Adipocyte (in vitro differentiated cells): ENCODE results near the gene TAX1BP1.

Experiments used
- DNase-seq: peaks from one replicate; pipeline ENCODE4 v3.0.0-alpha.2; 2015; ENCODE audit warnings: low read depth
- H3K27me3 ChIP-seq: replicated peaks from 2 replicates; pipeline ENCODE4 v1.7.0; 2013; ENCODE audit warnings: mild to moderate bottlenecking, low read length, moderate library complexity; ENCODE audit not compliant: control insufficient read depth, insufficient read depth
- H3K36me3 ChIP-seq: 2 replicates; pipeline ENCODE4 v1.7.0; 2013; ENCODE audit warnings: low read length, mild to moderate bottlenecking, moderate library complexity; ENCODE audit not compliant: control insufficient read depth, insufficient read depth, severe bottlenecking
- H3K4me1 ChIP-seq: 2 replicates; pipeline ENCODE4 v1.7.0; 2013; ENCODE audit warnings: mild to moderate bottlenecking, low read length, moderate library complexity; ENCODE audit not compliant: control insufficient read depth, insufficient read depth
- H3K4me3 ChIP-seq: 2 replicates; pipeline ENCODE4 v1.7.0; 2013; ENCODE audit warnings: mild to moderate bottlenecking, low read length, moderate library complexity
- H3K9ac ChIP-seq: 2 replicates; pipeline ENCODE4 v1.7.0; 2013; ENCODE audit warnings: mild to moderate bottlenecking, low read length, moderate library complexity
- H3K9me3 ChIP-seq: 2 replicates; pipeline ENCODE4 v1.7.0; 2013; ENCODE audit warnings: mild to moderate bottlenecking, low read length, moderate library complexity; ENCODE audit not compliant: control insufficient read depth

TAX1BP1 gene

GRCh38 chr7:27739909-27740448, at the start of gene TAX1BP1:
TAX1BP1 (plus strand) TSS chr7:27740162; CDS start chr7:27748525, 8,363 bp downstream.
- Histone ChIP-seq H3K27me3 (no peaks in the 10 kb centered on the region), H3K9ac (peak within 1 kb of the TSS; percentile 99), H3K36me3 (no peaks in the 10 kb centered on the region), H3K9me3 (no peaks in the 10 kb centered on the region), H3K4me3 (peak within 1 kb of the TSS; percentile 99), H3K4me1 (peaks cover 29% of the 10 kb centered on the region)
- peak; percentile 98 for DNase-seq

DNA sequence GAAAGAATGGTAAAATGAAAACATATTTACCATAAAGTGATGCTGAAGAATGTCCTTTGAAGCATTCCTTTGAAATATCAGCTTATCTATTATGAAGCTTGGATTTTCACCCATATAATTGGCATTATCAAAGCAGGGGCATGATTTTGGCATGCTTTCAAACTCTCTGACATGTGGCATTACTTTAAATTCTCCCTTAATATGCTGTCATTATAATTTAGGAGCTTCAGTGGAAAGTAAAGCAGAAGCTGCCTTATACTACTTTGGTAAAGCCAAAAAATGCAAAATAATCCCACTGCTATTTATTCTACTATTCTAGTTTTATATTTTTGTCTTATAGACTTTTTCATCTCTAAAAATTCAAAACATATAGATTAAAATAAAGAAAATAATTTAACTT, 49.3 kb upstream of the TAX1BP1 start:
- Histone ChIP-seq H3K9ac (no peak overlapping the region), H3K36me3 (no peaks in the 10 kb centered on the region), H3K4me3 (no peak overlapping the region), H3K9me3 (peaks cover 11% of the 10 kb centered on the region), H3K4me1 (peaks cover 18% of the 10 kb centered on the region), H3K27me3 (no peaks in the 10 kb centered on the region)
- DNase-seq = peak; percentile 32

DNA sequence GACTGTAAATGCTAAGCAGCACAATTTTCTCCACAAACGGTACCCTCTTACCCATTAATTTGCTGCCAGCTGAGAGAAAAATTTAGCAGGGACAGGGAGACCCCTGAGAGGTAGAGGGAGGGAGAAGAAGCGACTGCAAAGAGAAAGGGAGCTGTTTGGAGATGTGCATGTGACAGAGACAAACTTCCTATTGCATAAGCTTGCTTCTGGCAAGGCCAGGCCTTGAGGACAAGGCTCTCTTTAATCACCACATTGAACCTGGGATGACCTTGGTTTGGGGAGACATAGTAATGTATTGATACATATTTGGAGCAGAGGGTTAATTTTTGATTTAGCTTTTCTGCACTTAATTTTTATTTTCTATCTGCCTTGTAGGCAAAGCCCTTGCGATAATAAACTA, 46.2 kb upstream of the TAX1BP1 start:
- Histone ChIP-seq H3K9me3 (no peaks in the 10 kb centered on the region), H3K36me3 (no peaks in the 10 kb centered on the region), H3K27me3 (no peaks in the 10 kb centered on the region), H3K4me3 (no peak overlapping the region), H3K4me1 (peaks cover 23% of the 10 kb centered on the region), H3K9ac (no peak overlapping the region)
- DNase-seq = no peak

- H3K4me3 ChIP-seq = no peak overlapping the region
- H3K27me3 ChIP-seq = no peaks in the 10 kb centered on the region
- peaks cover 14% of the 10 kb centered on the region for H3K4me1 ChIP-seq
- H3K9me3 ChIP-seq = no peaks in the 10 kb centered on the region
- H3K36me3 ChIP-seq = no peaks in the 10 kb centered on the region
- DNase-seq = no peak
- no peak overlapping the region for H3K9ac ChIP-seq
Observed at GRCh38 chr7:27695096-27695495, 44.9 kb upstream of the TAX1BP1 start.

DNA sequence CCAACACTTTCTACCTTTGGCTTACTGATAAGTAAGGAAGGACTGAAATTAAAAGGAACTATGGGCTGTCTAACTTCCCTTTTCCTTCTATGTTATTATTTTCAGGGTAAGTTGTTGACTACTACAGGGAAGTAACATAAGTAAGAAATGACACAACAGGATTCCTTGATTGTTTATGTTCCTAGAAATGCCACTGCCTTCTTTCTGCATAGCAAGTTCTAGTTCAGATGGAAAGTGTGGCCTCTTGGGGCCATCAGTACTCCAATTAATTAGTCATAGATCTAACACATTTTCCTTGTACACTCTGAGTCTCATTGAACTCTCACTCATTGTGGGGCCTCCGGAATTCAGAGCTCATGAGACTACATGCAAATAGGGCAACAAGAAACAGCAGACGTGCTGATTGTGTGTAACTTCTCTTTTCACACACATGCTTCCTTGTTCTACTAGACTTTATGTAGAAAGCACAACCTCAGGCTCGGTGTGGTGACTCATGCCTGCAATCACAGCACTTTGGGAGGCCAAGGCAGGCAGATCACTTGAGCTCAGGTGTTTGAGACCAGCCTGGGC, 42.0 kb upstream of the TAX1BP1 start:
- peak; percentile 33 for DNase-seq
- H3K4me3 ChIP-seq = no peak overlapping the region
- no peak overlapping the region for H3K9ac ChIP-seq
- H3K9me3 ChIP-seq = no peaks in the 10 kb centered on the region
- peaks cover 14% of the 10 kb centered on the region for H3K4me1 ChIP-seq
- no peaks in the 10 kb centered on the region for H3K27me3 ChIP-seq
- no peaks in the 10 kb centered on the region for H3K36me3 ChIP-seq

DNA sequence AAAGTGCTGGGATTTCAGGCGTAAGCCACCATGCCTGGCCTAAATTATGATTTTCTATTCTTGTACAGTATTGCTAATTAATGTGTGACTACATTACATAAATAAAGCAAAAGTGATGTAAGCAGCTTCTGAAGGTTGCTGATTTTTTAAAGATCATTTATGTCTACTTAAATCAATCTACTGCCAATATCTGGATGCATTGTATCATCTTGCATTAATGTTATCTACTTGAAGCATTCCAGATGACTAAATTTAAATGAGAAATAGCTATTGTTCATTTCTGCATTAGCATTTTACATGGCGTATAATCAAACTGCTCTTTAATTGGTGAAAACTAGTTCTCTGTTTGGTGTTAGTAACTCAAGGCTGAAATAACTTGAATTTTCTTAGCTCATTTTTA, 40.2 kb upstream of the TAX1BP1 start:
- H3K4me1 ChIP-seq = peaks cover 10% of the 10 kb centered on the region
- DNase-seq = no peak
- H3K9me3 ChIP-seq = no peaks in the 10 kb centered on the region
- H3K9ac ChIP-seq = no peak overlapping the region
- no peaks in the 10 kb centered on the region for H3K36me3 ChIP-seq
- H3K27me3 ChIP-seq = no peaks in the 10 kb centered on the region
- H3K4me3 ChIP-seq = no peak overlapping the region

- Histone ChIP-seq H3K36me3 (no peaks in the 10 kb centered on the region), H3K27me3 (no peaks in the 10 kb centered on the region), H3K4me3 (no peak overlapping the region), H3K9me3 (no peaks in the 10 kb centered on the region), H3K4me1 (peaks cover 14% of the 10 kb centered on the region), H3K9ac (no peak overlapping the region)
- DNase-seq = no peak
Observed at GRCh38 chr7:27700501-27700900, 39.5 kb upstream of the TAX1BP1 start.

- Histone ChIP-seq H3K4me1 (peaks cover 9% of the 10 kb centered on the region), H3K36me3 (no peaks in the 10 kb centered on the region), H3K4me3 (no peak overlapping the region), H3K9me3 (no peaks in the 10 kb centered on the region), H3K9ac (no peak overlapping the region), H3K27me3 (no peaks in the 10 kb centered on the region)
- no peak for DNase-seq
Observed at GRCh38 chr7:27703181-27703580, 36.8 kb upstream of the TAX1BP1 start.

GRCh38 chr7:27704422-27705199, 35.4 kb upstream of the TAX1BP1 start:
- no peaks in the 10 kb centered on the region for H3K36me3 ChIP-seq
- peaks cover 17% of the 10 kb centered on the region for H3K4me1 ChIP-seq
- no peaks in the 10 kb centered on the region for H3K27me3 ChIP-seq
- DNase-seq = no peak
- H3K9ac ChIP-seq = no peak overlapping the region
- H3K9me3 ChIP-seq = no peaks in the 10 kb centered on the region
- H3K4me3 ChIP-seq = no peak overlapping the region

GRCh38 chr7:27705200-27705594, 34.8 kb upstream of the TAX1BP1 start:
- Histone ChIP-seq H3K9me3 (no peaks in the 10 kb centered on the region), H3K4me3 (no peak overlapping the region), H3K9ac (no peak overlapping the region), H3K4me1 (peaks cover 22% of the 10 kb centered on the region), H3K27me3 (no peaks in the 10 kb centered on the region), H3K36me3 (no peaks in the 10 kb centered on the region)
- DNase-seq = no peak

DNA sequence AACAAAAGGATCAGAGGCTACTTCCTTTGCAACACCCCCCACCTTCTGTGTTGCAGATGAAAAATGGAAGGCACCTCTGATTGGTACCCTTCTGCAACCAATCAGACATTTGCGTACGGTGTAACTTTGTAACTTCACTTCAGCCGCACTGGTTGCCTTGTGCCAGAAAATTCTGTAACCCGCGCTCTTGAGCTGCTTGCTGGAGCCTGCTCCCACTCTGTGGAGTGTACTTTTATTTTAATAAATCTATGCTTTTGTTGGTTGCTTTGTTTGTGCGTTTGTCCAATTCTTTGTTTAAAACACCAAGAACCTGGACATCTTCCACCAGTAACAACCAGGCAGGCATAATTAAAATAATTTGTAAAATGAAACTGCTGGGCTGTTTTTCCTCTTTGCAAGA, 31.5 kb upstream of the TAX1BP1 start:
- no peaks in the 10 kb centered on the region for H3K27me3 ChIP-seq
- no peaks in the 10 kb centered on the region for H3K36me3 ChIP-seq

More for the DNA sequence above, 31.5 kb upstream of the TAX1BP1 start:
- Histone ChIP-seq H3K4me3 (no peak overlapping the region), H3K4me1 (peaks cover 22% of the 10 kb centered on the region), H3K9ac (no peak overlapping the region), H3K9me3 (no peaks in the 10 kb centered on the region)
- DNase-seq = no peak
